ENCODE measurements around the gene MARCHF10.
"Not testable (repeated sequence)": the region's sequence is repeated elsewhere in the genome, so short reads cannot be mapped to it uniquely, and the experiment has no call there.

The MARCHF10 gene

DNA sequence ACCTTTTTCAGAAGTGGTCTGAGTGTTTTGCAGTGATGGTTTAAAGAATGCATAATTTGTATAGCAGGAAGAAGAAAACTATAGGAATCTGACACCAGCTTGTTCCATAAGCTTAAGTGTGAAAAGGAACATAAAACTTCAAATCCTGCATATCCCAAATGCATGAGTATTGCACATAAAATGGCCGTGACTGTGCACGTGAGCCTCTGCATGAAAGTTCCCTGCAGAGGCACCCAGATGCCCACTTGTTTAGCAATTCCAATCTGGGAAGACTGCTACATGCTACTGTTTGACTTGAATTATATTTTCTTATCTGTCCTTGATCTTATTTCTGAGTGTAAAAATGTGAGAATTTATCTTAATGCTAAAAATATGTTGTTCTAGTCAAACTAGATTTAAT, 21.5 kb downstream of the MARCHF10 start:
- DNase-seq (ENCODE audit: low spot score) = no peak

DNA sequence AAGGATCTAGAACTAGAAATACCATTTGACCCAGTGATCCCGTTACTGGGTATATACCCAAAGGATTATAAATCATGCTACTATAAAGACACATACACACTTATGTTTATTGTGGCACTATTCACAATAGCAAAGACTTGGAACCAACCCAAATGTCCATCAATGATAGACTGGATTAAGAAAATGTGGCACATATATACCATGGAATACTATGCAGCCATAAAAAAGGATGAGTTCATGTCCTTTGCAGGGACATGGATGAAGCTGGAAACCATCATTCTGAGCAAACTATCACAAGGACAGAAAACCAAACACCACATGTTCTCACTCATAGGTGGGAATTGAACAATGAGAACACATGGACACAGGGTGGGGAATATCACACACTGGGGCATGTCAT, 22.1 kb downstream of the MARCHF10 start:
- not testable (repeated sequence) for DNase-seq (ENCODE audit: low spot score)

DNA sequence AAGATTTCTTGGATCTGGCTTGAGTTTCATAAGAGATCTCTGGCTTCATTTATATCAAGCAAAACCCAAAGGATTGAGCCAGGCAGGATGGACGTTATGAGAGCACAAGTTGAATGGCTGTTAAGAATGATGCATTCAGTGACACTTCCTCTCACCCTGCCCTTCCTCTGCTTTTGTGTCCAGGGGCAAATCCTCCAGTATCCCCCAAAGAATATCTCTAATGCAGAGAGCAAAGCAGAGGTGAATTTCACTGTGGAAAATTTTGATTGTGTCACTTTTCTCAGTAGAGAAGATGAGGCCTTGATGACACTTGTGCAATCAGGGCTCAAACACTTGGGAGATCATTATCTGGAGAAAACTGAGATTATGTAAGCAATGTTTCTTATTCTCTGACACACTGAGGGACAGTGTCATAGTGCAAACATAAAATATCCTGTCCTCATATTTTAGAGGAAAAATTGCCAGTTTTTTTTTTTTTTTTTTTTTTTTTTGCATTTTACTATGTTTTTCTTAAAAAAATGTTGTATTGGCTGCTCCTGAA, 25.3 kb downstream of the MARCHF10 start:
- DNase-seq (ENCODE audit: low spot score) = no peak

DNA sequence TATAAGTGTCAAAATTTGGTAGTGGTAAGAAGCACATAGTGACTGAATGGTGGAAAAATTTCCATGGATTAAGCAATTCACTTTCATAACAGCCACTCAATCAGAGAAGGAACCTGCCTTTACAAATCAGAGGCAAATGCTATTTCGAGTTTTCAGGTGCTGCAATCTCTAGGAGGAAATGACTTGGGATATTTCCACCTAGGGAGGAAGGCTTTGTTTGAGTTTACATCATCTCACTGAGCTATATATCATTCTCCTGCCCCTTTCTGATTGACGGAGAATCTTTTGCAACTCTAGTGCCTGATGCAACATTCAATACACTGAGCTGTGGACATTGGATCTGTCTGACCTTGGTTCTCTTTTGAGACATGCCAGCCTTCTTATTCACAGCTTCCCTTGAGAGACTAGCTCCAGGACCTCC, 26.3 kb downstream of the MARCHF10 start:
- DNase-seq (ENCODE audit: low spot score) = no peak

GRCh38 chr17:62781356-62781755, 26.8 kb downstream of the MARCHF10 start:
- DNase-seq (ENCODE audit: low spot score) = no peak

- no peak for DNase-seq (ENCODE audit: low spot score)
Measured at GRCh38 chr17:62780951-62781350, 27.2 kb downstream of the MARCHF10 start.

- no peak for DNase-seq (ENCODE audit: low spot score)
Measured at GRCh38 chr17:62780269-62780668, 27.8 kb downstream of the MARCHF10 start.

DNA sequence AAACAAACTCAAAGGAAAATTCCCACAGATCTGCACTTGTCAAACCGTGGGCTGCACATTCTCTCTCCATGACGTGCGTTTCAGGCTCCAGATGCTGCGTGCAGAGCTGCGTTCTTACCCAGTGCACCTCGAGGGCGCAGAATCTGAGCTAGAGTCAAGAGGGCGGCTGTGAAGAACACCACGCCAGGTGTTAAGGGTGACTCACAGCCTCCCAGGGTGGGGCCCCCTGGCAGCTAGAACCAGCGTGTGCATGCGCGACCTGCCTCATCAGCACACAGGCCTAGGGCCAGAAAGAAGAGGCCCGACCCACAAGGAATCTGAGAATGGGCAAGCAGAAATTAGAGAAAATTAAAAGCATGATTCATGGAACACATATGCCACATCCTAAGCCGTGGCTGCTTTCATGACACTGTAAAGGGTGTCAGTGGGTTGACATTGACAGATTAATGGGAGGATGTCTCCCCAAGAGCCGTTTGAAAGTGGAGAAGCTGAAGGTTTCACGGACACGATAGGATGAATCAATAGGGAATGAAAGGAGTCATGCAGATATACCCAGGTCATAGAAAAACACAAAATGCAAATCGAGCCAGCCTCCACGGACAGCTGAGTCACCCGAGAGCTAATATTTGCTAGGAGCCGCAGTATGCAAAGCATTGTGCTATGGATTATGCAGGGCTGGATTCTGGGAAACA, 29.0 kb downstream of the MARCHF10 start:
- no peak for DNase-seq (ENCODE audit: low spot score)

GRCh38 chr17:62775876-62776275, 32.2 kb downstream of the MARCHF10 start:
- DNase-seq (ENCODE audit: low spot score) = no peak

DNA sequence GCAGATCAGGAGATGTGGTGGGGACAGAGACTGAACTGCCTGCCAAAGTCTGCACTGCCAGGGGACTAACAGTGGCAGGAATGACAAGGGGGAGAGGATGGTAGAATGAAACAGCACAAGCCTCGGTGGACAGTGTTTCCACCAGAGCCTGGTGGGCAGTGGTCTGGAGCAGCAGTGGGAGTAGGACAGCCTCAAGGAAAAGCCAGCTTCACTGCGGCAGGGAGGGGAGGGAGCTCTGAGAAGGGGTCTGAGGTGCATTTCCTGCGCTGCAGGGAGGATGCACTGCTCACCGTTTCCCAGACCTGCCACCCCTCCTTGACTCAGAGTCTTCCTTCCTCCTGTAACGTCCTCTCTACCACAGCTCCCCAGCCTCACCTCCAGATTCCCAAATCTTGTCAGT, 33.8 kb downstream of the MARCHF10 start:
- DNase-seq (ENCODE audit: low spot score) = no peak

- no peak for DNase-seq (ENCODE audit: low spot score)
Measured at GRCh38 chr17:62767997-62768396, 40.1 kb downstream of the MARCHF10 start.

GRCh38 chr17:62765351-62765750, 42.8 kb downstream of the MARCHF10 start:
- no peak for DNase-seq (ENCODE audit: low spot score)

DNA sequence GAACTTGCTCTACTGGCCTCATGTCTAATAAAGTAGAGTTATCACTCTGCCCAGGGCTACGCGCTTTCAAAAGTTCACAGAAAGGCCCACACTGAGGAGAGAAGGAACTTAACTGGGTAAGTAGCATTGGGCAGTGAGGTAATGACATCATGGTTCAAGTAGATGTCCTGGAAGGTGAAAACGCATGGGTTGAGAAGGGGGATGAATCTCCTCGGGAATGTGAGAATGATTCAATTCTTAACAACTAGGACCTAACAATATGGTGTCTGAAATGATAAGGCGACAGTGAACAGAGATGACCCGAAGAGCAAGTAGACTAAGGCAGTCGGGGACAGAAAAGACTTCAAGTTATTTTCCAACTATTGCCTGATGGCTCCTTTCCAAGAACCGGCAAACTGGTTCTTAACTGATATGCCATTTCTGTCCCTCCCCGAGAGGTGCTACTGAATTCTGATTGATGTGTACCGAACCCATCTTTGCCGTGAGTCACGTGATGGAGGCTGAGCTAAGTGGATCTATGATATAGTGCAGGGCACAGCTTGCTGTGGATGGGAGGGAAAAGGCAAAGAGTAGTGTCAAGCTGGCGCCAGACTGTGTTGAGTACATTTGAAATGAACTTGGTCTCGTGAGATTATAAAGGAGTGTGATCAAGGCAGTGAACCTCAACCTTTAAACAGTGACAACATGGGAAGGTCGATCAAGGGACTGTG, 44.1 kb downstream of the MARCHF10 start:
- no peak for DNase-seq (ENCODE audit: low spot score)

DNA sequence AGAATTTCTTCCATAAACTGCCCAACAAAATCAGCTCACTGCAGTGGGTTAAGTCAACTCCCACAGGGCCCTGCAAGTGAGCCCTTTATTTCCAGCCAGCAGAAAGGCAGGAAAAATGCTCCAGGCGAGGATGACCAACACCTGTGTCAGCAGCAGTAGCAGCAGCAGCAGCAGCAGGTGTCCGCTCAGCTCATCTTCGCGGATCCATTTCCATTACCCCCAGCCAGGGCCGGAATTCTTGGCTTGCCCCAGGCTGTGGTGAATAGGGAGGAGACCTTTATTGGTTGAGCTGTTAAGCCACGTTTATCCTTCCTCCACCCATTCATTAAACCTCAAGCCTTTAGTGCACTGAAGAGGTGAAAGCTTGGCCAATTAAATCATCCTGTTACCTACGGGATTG, 46.2 kb downstream of the MARCHF10 start:
- no peak for DNase-seq (ENCODE audit: low spot score)

GRCh38 chr17:62760945-62761267, 47.2 kb downstream of the MARCHF10 start:
- DNase-seq (ENCODE audit: low spot score) = no peak

DNA sequence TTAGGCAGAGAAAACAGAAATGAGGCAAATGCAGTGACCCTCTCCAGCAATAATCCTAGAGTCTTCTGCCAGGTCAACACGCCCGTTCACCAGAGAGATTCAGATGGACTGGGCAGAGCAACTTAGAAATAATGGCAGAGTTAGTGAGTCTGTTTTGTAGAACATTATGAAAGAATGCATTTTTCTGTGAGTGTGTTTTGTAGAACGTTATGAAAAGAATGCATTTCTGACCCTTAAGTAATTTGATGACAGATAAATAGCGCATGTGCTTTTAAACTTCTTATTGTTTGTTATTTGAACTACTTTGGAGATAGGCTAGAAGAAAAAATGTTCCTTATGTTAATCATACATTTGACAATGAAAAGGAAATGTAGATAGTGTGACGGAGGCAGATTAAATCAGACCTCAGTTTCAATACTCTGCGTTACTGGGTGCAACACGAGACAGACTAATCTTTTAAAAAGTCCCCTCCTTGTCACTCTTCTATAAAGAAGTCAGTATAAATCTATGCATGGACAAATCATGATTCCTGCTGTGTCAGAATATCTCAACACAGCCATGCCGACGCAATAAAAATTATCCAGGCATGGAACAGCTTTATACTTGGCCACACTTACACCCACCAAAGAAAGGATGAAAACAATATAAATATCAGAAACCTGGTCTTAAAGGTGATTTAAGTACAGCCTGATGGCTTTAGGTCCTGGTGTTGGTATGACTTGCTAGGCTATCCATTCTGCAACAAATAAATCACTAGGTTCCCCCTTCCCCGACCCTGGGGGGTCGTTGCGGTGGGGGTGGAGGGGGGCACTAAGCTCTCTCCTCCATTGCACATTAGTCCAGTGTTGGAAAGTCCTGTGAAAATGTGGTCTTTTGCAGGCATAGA, 47.8 kb downstream of the MARCHF10 start:
- DNase-seq (ENCODE audit: low spot score) = no peak

- DNase-seq (ENCODE audit: low spot score) = no peak
Measured at GRCh38 chr17:62757500-62757951, 50.6 kb downstream of the MARCHF10 start.

DNA sequence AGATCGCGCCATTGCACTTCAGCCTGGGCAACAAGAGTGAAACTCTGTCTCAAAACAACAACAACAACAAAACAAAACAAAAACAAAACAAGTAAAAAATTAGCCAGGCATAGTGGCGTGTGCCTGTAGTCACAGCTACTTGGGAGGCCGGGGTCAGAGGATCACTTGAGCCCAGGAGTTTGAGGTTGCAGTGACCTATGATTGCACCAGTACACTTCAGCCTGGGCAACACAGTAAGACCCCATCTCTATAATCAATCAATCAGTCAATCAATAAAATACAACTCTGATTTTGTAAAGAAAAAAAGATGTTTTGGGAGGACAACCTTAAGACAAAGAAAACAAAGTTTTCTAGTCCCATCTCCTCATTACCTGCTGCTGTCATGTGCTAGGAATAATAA, 51.9 kb downstream of the MARCHF10 start:
- DNase-seq (ENCODE audit: low spot score) = no peak

GRCh38 chr17:62755141-62755851, 52.8 kb downstream of the MARCHF10 start:
- DNase-seq (ENCODE audit: low spot score) = no peak

GRCh38 chr17:62754631-62755030, 53.5 kb downstream of the MARCHF10 start:
- DNase-seq (ENCODE audit: low spot score) = no peak

DNA sequence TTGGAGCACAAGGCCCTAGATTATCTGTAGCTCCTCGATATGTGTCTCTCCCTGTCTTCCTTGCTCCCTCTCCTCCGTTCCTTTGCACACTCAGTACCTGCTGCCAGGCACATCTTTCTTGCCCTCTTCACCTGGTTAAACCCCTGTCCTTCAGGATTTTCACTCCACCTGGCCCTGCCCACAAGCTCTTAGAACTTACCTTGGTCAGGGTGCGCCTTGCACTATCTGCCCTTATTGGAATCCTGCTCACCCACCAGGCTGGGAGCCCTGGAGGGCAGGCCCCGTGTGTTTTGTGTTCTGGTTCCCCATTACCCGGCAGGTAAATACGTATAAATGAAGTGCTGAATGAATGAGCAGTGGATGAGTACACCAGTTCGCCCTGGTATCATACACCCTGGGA, 54.6 kb downstream of the MARCHF10 start:
- DNase-seq (ENCODE audit: low spot score) = no peak

Measured in D341Med (cell line).